CD4-positive, alpha-beta T cell treated with Interleukin-1 beta for 1 hour (primary cell): ENCODE data around the gene CCR7.

Experiments
- DNase-seq, 2 donors: peaks; one replicate each; pipeline ENCODE4 v3.0.0-alpha.2; 2020 to 2022

CCR7 gene, protein sequence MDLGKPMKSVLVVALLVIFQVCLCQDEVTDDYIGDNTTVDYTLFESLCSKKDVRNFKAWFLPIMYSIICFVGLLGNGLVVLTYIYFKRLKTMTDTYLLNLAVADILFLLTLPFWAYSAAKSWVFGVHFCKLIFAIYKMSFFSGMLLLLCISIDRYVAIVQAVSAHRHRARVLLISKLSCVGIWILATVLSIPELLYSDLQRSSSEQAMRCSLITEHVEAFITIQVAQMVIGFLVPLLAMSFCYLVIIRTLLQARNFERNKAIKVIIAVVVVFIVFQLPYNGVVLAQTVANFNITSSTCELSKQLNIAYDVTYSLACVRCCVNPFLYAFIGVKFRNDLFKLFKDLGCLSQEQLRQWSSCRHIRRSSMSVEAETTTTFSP

DNA sequence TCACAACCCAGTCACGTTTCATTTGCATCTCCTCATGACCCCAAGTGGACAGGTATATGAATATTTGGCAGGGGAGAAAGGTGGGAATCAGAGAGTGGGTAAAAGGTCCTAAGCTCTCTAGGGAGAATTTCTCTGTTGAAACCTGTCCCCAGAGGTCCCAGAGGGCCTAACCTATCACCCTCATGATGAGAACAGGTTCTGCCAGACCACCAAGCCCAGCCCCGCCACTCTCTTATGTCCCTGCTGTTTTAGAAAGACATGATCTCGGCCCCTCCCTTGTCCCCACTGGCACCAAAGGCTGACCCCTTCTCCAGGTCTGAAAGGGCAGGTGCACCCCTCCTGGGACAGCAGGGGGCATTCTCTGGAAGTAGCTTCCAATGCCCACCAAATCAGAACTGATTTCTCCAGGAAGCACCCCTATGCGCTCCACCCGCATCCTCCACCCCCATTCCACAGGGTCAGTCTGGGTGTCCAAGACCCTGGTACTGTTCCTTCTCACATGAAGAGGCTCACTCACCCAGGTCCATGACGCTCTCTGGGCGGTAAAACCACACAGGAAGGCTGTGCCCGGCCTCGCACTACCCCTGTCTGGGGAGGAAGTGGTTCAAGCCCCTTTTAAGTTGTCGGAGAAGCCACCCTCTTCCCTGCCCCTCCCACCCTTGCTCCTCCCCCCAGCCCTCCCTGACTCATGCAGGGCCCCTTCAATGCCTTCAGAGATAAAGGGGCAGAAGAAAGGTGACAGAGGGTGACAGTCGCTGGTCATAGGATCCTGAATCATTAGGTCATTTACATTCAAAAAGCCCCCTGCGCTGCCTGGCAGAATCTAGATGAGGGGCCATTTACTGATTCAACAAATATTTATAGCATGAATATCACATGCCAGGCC is at the start of gene CCR7:
Gene CCR7 (minus strand): TSS at position 590 of the 886 bp plus-strand sequence. CDS start 63 bp downstream, at position 527.
- peak; percentile 91 for DNase-seq

DNA sequence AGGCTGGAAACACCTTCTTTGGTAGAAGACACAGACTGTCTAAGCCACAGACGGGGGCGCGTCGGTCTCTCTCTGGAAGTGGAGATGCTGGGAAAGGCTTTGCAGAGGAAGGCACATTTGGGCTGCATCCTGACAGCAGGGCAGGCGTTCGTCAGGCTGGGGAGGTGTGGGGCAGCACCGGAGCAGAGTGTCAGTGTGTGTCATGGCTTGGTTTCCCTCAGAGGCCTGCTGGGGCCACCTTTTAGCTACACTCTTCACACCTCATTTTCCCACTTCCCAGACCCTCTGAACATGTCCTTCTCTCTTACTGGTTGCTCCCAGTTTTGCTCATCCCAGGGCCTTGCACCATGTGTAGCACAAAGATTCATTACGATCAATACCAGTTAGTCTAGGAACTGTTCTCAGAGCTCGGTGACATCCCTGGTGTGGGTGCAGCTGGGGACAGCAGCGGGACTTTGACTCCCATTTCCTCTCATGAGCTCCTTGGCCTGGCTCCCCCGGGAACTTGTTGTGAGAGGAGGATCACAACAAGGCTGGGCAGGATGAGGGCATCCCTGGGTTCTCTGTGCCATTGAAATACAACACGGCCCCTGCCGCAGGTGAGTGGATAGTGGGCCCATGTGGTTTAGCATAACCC is 49.3 kb upstream of the CCR7 start:
- no peak for DNase-seq

DNA sequence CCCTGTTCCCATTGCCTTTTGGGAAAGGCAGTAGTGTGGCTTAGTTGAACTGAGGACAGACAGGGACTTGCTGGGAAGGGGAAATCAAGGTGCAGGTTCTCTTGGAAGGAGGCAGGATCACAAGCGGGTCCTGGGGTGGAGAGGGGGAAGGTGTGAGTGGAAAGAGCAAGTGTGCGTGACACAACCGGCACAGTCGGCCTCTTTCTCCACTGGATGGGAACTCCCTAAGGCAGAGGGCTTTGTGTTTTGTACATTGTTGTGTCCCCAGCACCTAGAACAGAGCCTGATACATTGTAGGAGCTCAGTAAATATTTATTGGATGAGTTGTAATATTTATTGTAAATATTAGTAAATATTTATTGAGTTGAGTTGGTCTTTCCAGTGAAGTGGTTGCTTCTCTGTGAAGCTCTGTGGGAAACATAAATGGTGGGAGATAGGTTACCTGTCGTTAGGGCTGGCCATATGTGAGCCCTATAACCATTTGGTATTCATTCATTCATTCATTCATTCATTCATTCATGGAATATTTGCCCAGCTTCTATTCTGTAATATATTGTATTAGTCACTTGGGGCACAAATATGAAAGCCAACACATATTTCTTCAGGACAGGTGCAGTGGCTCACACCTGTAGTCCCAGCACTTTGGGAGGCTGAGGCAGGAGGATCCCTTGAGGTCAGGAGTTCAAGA is 48.3 kb upstream of the CCR7 start:
- DNase-seq: no peak

DNA sequence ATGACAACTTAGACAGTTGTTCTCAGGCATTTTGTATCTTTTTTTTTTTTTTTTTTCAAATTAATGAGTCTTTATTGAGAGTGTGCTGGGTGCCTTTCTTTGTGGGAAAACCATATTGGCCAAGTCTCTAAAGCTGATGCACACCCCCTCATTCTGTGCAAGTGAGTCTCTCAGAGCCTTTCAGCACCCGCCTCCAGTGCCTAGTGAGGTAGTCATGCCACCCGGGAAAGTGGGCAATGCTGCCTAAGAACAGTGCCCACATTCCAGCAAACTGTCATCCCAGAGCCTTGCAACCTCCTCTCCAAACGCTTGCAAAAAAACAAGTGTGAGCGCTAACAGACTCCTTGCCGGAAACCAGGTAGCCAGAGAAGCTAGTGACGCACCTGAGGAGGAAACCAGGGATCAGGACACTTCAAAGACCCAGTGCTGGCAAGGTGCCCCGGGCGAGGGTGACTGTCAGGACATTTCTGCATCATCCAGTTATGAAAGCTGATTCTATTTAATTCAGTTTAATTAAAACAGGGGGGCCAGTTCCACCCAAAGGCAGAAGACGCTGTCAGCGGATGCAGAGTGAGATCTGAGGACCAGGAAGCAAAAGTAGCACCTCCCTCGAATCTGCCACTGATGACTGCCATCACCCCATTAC is 47.5 kb upstream of the CCR7 start:
- DNase-seq: peak; percentile 82 to 83

DNA sequence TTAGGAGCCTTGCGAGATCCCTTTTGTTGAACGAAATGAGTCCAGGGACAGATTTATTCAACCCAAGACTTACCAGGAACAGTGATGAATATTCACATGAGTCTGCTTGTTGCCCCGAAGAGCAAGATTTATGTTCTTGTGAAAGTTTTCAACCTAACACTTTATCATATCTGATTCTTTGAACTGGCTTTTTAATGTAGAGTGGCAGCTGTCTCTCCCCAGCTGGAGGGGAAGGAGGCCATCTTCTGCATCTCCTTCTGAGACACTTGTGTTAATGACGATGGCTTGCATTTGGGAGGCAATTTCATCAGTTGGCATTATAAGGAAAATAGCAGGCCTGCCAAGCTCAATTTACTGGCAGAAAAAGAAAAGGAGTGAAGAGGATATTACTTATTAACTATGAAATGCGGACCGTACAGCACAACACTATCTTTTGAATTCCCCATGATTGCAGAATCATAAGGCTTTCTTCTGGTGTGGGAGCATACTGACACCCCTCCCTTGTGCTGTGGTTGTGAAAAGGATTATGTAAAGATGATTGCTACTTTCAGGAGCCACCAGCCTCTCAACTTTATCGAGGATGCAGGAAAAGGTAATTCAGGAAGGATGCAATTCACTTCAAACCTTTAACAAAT is 46.7 kb upstream of the CCR7 start:
- DNase-seq: no peak

DNA sequence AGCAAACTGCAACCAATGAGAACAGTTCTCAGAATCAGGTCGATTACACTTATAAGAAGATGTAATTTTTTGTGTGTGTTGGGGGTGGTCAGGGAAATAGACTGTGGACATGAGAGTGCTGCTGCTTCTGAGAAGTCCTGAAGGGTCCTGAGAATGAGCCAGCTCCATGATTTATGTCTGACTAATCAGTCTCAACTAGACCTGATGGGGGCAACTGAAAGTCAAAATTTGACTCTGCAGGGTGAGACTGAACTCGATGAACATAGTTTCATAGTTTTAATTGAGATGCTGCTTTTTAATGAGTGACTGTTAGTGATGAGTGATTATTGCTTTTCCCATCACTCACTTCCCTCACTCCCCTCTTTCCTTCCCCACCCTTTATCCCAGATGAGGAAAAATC is 45.1 kb upstream of the CCR7 start:
- DNase-seq: no peak

DNA sequence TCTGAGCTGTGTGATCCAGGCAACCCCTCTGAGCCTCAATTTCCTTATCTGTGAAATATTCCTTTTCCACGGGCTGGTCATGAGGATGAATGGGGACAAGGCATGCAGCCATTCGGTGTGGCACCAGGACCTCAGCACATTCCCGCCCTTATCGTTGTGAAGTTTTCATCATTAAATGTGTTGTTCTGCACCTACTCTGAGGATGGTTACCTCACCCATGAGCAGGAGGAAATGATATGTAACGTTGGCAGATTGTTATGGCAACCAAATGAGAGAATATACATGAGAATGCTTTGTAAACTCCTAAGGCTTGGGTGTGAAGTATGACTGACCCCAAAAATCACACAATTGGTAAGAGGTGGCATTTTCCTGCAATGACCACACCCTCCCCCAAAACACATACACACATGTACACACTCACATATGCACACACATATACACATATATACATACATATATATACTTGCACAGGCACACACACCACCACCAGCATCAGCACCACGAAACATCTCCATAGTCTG is 42.8 kb upstream of the CCR7 start:
- peak; percentile 73 to 88 for DNase-seq

DNA sequence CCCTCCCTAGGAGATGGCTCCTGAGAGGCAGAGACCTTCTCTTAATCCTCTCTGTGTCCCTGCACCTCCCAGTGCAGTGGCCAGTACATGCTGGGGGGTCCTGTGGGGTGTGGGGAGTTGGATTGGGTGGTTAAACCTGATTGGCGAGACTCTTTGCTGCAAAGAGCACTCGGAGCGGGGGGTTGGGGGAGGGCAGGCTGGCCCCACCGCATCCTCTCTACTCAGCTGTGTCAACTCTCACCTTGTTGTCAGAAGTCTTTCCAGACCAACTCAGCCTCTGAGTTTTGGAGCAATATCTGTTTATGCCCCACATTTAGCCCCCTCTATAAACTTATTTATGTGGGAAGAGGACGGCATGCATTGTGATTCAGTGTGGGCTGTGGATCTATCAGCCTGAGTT is 42.4 kb upstream of the CCR7 start:
- peak; percentile 73 to 76 for DNase-seq

DNA sequence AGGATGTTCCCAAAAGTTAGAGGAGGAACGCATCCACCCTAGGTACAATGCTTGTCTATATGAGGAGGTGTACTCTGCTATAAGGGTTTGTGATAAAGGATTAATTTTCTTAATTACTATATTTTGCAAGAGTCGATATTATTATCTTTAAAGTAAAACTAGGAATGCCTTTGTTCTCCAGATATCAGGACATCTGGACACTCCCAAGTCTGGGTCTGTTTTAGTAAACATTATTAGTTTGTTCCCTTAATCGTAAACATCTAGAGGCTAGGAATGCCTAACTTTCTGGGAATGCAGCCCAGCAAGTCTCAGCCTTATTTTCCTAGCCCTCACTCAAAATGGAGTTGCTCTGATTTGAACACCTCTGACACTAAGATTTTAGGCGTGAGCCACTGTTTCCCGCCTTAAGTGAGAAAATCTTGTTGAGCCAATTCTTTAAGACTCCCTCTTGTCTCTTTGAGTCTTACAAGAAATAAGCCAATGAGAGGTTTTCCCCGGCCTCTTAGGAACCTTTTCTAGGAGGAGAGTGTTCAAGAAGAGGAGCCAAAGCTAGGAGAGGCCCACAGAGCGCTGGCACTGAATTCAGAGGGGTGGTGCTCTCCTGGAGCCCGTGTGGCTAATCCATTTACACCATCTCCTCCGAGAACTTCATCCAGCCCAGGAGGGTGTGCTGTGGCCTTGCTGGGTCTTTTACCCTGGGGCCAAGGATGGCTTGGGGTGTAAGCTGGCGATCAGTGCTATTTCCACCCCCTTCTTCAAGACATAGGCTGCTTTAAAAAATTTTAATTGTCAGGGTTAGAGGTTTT is 41.5 kb upstream of the CCR7 start:
- no peak for DNase-seq

DNA sequence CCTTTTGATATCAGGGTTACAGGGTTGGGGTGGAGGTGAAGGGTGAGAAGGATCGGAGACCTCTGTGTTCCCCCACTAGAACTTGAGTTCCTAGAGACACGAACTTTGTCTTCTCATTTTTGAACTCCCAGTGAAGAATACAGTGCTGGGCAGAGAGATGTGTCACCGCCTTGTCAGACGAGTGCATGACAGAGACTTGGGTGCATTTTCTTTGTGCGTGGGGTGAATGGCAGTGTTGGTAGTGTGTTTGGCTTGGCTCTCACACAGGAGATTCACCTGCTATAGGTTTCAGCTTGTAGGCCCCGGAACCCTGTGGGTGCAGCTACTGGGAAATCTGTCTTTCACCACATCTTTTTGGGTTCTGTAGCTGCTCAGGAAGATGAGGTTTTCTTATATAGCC is 40.0 kb upstream of the CCR7 start:
- peak; percentile 68 to 74 for DNase-seq

DNA sequence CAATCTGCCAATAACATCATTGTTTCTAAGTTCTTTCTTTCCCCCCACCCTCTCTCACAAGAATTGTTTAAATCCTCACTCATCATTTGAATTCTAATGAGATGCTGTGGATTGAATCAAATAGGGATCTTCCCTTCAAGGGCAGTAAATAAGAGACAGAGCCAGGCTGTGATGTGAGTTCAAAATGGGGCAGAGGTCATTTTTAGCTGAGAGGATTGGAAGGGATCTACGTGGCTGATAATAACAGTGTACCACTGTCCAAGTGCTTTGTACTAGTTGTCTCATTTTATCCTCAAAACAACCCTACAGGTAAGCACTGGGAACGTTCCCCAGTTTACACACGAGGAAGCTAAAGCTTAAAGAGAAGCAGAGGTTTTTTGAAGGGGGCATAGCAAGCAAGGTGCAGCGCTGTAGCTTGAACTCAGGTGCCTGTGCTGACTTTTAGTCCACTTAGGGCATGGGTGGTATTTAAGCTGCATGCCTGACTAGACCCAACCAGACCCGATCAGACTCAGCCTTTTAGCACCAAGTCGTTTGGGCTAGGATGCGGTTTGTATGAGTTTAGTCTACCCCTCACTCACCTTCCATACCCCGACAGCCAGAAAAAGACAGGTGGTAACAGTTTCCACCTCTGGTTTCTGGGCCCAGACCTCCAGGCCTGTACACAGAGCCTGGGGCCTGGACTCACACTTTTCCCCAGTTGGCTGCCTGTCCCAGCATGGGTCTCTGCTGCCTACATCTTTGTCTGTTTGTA is 39.2 kb upstream of the CCR7 start:
- DNase-seq: no peak

DNA sequence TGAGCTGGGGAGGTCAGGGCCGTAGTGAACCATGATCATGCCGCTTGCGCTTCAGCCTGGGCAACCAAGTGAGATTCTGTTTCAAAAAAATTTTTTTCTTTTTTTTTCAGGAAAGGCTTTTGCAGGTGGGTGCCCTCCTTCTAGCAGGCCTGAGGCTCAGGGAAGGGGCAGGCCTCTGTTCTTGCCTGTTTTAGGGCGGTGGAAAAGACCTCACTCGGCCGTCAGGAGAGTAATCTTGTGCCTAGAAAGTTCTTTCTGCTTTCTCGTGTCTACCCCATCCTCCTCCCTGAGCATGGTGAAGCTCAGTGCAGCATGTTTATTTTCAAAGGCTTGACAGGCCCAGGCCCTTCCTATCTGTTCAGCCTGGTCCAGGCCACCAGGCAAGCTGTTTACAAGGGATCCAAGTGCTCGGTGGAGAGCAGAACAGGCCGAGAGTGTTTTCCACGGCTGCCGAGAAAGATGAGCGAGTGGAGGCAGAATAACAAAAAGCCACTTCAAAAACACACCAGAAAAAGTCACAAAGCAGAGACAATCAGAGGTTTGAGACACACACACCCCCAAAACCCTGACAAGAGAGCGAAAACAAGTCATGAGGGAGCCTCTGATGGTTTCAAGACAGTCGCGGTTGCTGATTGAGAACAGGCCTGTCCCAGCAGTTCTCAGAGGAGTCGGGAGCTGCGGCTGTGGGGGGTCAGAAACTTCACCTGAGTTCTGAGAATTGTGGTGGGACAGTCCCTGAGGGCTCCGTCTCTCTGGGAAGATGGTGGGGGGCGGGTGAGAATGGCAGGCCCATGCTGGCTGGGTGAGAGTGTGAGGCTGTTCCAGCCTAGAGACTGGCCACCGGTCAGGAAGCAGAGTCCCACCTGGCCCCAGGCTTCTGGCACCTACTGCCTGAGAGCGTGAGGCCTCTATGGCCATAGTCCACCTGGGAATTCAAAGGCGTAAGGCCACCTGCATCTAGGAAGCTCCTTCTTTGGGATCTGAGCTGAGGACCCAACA is 37.5 kb upstream of the CCR7 start:
- peak; percentile 78 to 80 for DNase-seq

DNA sequence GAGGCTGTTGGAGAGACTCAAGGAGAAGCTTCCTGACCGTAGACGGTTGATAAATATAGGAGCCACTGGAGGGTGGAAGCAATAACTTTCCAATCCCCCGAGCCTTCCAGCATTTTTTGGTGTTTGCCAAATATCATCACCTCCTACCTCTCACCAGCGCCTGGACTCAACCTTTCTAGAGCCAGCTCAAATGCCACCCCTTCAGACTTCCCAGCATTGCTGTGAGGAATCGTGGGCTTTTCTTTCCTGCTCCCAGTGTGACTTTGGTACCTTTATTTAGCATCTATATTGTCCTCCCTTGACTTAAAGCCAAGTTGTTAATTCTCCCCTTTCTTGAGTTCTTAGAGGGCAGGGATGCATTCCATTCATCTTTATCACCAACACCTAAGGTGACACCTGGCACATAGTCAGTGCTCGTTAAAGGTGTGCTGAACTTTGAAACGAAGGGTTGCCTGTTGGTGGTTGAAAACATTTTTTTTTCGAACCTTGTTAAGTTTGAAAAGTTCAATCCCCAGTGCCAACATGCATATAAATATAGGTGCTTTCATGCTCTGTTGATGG is 35.3 kb upstream of the CCR7 start:
- no peak for DNase-seq

DNA sequence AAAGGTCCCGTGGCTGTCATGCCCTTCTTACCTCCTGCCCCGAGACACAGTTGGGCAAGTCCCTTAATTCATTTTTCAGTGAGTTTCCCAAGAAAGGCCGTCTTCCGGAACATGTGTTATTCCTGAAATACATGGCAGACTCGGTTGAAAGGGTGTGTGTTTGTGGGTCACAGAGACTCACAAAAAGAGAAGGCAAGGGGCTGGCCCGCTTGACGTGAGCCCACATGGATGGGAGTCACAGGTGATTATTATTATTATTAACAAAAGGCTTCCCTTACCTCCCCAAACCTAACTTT is 34.1 kb upstream of the CCR7 start:
- DNase-seq: no peak

DNA sequence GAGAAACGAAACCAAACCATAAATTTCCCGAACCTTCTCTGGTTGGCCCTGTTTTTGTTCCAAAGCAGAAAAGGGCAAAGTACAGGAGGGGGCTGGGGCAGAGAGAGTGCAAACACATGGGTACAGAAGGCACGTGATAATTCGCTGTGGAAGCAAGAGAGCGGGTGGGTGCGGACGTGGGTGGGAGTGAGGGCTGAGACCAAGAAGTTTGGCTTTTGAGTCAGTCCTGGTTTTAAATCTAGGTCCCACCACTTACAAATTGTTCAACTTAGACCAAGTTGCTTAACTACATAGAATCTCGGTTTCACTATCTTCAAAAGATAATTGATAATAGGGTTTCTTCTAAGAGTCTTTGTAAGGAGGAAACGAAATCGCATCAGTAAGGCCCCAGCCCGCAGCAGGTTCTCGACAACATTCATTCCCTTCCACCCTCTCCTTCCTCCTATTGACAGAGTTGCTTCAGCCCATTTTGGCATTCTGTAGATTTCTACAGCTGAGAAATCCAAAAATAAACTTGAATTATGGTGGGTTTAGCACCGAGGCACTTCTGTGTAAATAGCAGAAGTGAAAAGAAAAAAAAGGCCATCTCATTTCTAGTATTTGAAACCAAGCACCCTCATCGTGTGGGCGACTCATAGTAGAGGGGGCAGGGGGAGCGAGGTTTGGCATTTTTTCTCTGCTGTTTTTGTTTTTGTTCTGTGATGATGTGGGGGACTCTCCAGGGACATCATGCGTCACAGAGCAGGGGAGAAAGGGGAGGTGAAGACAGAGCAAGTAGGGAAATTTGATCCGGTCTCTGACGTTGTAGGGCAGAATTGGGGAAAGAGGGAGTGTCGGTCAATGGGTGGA is 33.6 kb upstream of the CCR7 start:
- DNase-seq: peak; percentile 88 to 89

DNA sequence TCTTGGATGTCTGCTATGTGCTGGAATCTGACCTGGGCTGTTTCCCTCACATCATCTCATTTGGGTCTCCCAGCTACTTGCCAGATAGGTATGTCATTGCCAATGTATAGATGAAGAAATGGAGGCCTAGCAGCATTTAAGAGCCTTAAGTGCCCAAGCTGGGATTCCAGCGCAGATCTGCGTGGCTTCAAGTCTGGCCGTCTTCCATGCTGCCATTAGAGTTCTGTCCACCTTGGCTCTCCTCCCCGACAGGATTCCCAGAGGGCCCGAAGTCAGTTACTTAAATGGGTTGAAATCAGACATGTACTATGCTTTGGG is 33.0 kb upstream of the CCR7 start:
- no peak for DNase-seq

DNA sequence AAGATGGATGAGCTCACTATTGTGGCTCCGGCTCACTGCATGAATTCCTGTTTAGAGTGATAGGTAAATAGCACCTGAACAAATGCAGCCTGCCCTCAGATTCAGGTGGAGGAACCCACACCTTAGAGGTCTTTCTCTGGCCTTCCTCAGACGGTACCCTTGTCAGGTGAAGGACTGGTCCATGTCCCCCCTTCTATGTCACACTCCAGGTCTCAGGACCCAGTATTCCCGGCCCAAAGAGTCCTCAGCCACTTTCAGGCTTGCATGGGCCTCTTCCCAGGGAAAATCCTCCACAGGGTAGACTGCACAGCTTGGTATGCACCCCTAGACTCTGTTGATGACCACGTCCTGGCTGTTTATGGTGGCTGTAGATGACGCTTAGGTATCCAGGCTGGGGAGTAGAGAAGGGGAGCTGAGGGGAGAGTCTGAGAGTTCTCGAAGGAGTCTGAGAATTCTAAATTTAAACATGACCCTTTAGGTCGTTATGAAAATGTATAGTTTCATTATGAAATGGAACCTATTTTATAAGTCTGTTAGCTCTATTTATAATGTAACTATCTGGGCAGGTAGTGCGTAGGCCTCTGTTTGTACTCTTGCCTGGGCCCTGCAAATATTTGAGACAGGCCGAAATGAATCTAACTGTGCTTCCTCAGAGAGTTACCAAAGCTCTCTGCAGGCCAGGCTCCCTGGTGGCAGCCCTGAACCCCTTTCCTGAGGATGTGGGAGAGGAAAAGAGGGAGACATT is 32.5 kb upstream of the CCR7 start:
- DNase-seq: no peak
